GM23248 (cell line): ENCODE results near the gene CYB5A.

Experiments used
- EZH2 ChIP-seq: fragments of 200-600 bp; sonication (generic); IDR thresholded peaks from 2 replicates; pipeline ENCODE4 v1.6.1; 2018; ENCODE audit warnings: antibody characterized with exemption, mild to moderate bottlenecking; ENCODE audit not compliant: insufficient read depth, poor library complexity, severe bottlenecking
- EZH2phosphoT487 ChIP-seq: fragments of 200-600 bp; sonication (generic); IDR thresholded peaks from 2 replicates; pipeline ENCODE4 v1.6.1; 2018; ENCODE audit warnings: antibody characterized with exemption, moderate library complexity, mild to moderate bottlenecking, low read depth; ENCODE audit not compliant: insufficient read depth

DNA sequence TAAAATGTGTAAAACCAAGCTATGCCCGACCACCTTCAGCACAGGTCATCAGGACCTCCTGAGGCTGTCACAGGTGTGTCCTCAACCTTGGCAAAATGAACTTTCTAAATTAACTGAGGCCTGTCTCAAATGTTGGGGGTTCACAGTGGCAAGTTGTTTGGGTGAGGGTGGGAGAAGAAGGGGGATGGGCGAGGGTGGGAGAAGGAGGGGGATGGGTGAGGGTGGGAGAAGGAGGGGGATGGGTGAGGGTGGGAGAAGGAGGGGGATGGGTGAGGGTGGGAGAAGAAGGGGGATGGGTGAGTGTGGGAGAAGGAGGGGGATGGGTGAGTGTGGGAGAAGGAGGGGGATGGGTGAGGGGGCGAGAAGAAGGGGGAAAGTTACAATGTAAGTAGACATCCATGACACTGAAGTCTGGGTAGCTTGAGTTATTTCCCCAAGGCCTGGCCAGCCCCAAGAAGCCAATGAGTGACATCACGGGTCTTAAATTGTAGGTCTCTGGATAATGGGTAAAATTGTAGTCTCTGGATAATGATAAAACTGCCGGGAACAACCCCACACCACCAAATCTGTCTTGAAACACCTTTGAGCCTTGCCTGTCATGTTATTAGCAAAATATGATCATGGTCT lies 87.1 kb downstream of the CYB5A start:
- TF ChIP-seq EZH2 (no peak), EZH2phosphoT487 (no peak)
